HG03196 (cell line): ENCODE results near the gene AGPAT3.

ENCODE experiments used
- ATAC-seq: cut with Tn5 transposase; IDR thresholded peaks from one replicate; pipeline ENCODE4 v1.9.1; 2021; ENCODE audit not compliant: unreplicated experiment

AGPAT3 gene

GRCh38 chr21:43861706-43862105 lies 3.3 kb upstream of the AGPAT3 start:
- no peak for ATAC-seq

DNA sequence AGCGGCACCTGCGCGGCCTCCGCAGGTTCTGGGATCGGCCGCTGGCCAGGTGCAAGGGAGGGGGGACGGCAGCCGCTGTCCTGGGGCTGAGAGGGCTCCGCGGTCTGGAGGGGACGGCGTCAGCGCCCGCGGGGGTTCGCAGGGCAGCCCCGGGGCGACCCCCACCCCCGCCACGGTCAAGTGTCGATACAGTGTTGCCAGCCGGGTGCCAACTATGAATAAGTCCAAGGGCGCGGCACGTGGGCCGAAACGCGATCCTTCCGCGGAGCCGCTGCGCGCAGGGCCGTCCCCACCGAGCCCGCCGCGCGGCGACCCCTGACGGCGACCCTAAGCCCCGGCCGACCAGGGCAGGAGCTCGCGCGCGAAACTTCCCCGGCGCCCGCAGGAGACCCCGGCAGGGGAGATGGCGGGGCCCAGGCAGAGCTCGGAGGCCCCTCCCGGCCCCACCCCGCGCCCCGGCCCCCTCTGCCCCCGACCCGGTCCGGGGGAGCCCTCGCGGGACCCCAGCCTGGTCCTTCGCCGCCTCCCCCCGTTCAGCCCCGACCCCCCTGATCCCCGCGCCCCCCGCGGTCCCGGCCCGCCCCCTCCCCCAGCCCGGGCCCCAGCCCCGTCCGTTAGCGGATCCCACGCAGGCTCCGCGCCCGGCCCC lies 586 bp upstream of the AGPAT3 start:
- ATAC-seq = no peak

DNA sequence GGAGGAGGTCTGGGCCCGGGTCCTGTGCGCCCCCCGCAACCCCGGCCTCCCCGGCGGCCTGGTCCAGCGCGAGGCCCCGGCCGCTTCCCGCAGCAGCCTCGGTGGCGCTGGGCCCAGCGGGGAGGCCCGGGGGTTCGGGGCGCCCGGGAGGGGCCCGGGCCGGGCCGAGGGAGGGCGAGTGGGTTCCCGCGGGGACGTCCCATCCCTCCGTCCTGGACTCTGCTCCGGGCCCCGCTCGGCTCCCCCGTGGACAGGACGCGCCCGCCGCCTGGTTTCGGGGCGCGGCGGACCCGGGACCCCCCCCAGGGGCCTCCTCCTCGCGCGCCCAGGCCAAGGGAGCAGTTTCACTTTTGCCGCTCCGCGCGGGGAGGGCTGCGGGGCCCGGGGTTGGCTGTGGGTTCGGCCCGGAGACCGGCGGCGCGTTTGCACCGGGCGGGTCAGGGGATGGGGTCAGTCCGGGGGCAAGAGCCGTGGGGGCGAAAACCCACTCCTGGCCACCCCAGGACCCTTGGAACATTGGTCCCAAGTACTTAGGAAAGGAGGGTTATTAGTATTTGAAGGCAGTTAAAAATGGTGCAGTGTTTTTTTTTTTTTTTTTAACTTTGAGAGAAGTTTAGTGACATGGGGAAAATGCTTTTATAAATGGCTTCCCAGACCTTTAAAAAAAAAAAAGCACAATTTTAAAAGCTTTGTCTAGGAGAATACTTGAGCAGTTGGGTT lies 677 bp downstream of the AGPAT3 start:
- peak; percentile 31 for ATAC-seq

DNA sequence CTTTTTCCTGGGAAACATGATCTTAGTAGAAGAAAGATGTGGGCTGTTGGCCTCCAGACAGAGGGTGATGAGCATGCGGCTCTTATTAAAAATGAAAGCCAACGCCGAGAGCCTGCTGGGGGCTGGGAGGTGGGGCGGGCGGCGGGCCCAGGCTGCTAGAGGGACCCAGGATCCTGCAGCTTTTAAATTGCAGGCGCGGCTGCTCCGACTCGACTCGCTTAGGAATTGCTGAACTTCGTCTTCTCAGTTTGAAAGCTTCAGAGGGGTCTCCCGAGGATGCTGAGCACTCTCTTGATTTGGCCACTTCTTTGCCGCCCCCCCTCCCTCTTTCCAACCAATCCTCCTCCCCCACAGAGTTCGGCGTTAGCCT lies 1.2 kb downstream of the AGPAT3 start:
- no peak for ATAC-seq

GRCh38 chr21:43866659-43867331 lies 1.8 kb downstream of the AGPAT3 start:
- peak; percentile 37 for ATAC-seq

DNA sequence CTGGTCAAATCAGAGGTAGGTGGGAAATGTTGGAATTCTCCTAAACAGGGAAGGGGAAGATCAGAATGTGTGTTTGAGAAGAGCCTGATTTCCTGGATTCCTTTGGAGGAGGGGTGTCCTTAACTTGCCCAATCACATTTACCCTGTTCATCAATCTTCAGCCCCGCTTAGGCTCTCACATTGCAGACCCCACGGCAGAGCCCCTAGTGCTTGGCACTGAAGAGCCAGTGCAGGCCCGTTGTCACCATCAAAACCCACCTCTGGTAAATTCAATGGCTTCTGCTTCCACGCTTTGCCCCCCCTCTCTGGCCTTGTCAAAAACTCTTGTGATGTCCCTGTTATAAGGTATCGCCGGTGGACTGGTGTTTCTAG lies 2.3 kb downstream of the AGPAT3 start:
- no peak for ATAC-seq

DNA sequence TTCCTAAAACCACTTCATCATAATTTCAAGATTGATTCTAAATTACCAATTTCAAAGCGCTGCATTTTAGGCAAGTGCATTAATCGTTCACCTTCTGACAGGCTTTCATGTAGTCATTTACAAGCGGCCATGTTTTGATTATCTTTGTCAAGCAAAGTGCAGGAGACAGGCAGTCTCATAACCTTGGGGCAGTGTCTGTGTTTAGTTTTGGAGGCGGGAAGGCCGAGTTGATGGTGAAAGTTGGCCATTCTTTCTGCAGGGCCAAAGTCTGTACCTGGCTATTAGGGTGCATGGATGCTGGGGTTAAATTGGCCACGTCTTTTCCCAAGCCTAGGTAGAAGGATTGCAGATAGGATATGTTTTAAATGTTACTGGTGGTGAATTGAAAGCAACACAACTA lies 2.9 kb downstream of the AGPAT3 start:
- ATAC-seq = no peak

DNA sequence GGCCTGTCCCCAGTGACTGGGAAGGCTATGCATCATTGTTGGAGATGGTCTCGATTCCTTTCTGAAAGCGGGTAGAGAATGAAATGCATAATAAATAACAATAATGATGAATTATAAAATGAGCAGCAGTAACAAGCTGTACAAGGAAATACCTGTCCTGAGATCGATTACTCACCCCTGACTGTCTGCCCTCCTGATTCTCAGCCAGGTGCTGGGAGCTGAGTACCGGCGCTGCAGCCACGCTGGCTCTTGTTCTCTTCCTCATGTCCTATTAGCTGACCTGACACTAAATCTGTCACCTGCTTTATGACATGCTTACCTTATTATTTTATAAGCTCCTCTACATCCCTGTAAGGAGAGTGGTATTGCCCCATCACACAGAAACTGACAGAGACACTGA lies 3.4 kb downstream of the AGPAT3 start:
- ATAC-seq = no peak

DNA sequence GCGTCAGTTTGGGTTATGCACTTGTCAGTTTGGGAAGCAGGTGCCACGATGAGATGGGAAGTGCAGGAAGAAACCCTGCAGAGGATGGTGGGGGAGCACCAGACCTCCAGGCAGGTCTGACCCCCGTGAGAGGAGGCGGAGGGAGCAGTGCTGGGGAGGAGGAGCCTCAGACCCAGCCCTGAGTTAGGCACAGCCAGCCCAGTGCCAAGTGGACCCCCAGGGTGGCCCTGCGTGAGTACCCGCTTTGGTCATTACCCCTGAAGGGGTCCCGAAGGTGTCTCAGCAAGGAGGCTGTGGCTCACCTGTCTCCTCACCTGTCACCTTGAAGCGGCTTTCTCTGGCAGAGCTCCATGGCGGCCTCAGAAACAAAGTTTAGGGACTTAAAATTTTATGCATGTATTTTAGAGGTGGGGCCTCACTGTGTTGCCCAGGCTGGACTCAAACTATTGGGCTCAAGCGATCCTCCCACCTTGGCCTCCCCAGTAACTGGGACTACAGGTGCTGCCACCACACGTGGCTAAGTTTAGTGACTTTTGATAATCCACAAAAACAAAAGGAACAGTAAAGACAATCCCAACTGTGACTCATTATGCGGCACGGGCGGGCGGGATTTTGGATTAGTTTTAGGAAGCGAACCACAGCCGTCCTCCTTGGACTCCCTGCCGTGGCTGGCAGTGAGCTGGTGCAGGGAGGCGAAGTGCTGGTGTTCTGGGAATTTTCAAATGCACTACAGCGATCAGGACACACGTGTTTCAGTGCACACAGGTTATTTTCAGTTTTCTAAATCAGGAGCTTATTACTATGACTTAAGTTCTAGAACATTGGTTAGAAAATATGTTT lies 4.7 kb downstream of the AGPAT3 start:
- ATAC-seq = no peak

- ATAC-seq = no peak
Observed at GRCh38 chr21:43871487-43871886, 6.5 kb downstream of the AGPAT3 start.

GRCh38 chr21:43872531-43873197 lies 7.6 kb downstream of the AGPAT3 start:
- no peak for ATAC-seq

DNA sequence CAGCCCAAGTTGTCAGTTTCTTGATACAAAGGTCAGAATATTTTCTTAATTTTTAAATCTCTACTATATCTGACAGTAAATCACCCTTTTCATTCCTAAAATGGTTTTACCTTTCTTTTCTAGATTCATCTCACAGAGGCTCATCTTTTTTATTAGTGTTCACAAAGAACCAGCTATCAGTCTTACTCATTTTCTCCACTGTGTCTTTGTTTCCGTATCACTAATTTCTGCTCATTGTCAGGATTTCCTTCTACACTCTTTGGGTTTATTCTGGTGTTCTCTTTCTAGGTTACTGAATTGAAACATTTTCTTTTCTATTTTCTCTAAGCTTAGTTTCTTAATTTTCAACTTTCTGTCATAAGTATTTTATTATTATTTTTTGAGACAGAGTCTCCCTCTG lies 8.7 kb downstream of the AGPAT3 start:
- no peak for ATAC-seq

DNA sequence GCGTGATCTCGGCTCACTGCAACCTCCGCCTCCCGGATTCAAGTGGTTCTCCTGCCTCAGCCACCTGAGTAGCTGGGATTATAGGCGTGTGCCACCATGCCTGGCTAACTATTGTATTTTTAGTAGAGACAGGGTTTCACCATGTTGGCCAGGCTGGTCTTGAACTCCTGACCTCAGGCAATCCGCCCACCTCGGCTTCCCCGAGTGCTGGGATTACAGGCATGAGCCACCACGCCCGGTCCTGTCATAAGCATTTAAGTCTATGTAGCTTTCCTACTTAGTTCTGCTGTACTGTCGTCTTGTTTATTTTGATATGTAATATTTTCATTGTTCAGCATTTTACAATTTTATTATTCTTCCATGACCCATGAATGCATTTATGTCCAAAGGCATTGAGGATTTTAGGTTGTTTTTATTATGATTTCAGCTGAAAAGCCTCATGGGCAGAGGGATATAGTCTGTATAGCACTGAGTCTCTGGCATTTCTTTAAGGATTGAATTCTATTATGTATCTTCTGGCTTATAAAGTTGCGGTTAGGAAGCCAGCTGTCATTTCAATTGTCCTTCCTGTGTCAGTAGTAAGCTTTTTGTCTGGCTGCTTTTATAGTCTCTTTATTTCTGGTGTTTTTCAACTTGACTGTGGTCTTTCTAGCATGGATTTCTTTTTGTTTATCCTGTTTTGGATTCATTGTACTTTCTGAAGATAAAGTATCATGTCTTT lies 9.2 kb downstream of the AGPAT3 start:
- ATAC-seq = no peak

- no peak for ATAC-seq
Observed at GRCh38 chr21:43876605-43877004, 11.6 kb downstream of the AGPAT3 start.

GRCh38 chr21:43877936-43878575 lies 13.0 kb downstream of the AGPAT3 start:
- no peak for ATAC-seq

- ATAC-seq = no peak
Observed at GRCh38 chr21:43879348-43880110, 14.5 kb downstream of the AGPAT3 start.

- ATAC-seq = no peak
Observed at GRCh38 chr21:43880111-43880985, 15.3 kb downstream of the AGPAT3 start.

GRCh38 chr21:43881283-43881682 lies 16.3 kb downstream of the AGPAT3 start:
- ATAC-seq = no peak
